Left hindlimb (tissue), 1 donor: ENCODE measurements around the gene UBXN4.
"Not testable (repeated sequence)": the region's sequence is repeated elsewhere in the genome, so short reads cannot be mapped to it uniquely, and the experiment has no call there.

Experiments used
- DNase-seq: peaks from one replicate; pipeline ENCODE4 v3.0.0-alpha.2; 2018

The UBXN4 gene, protein sequence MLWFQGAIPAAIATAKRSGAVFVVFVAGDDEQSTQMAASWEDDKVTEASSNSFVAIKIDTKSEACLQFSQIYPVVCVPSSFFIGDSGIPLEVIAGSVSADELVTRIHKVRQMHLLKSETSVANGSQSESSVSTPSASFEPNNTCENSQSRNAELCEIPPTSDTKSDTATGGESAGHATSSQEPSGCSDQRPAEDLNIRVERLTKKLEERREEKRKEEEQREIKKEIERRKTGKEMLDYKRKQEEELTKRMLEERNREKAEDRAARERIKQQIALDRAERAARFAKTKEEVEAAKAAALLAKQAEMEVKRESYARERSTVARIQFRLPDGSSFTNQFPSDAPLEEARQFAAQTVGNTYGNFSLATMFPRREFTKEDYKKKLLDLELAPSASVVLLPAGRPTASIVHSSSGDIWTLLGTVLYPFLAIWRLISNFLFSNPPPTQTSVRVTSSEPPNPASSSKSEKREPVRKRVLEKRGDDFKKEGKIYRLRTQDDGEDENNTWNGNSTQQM

DNA sequence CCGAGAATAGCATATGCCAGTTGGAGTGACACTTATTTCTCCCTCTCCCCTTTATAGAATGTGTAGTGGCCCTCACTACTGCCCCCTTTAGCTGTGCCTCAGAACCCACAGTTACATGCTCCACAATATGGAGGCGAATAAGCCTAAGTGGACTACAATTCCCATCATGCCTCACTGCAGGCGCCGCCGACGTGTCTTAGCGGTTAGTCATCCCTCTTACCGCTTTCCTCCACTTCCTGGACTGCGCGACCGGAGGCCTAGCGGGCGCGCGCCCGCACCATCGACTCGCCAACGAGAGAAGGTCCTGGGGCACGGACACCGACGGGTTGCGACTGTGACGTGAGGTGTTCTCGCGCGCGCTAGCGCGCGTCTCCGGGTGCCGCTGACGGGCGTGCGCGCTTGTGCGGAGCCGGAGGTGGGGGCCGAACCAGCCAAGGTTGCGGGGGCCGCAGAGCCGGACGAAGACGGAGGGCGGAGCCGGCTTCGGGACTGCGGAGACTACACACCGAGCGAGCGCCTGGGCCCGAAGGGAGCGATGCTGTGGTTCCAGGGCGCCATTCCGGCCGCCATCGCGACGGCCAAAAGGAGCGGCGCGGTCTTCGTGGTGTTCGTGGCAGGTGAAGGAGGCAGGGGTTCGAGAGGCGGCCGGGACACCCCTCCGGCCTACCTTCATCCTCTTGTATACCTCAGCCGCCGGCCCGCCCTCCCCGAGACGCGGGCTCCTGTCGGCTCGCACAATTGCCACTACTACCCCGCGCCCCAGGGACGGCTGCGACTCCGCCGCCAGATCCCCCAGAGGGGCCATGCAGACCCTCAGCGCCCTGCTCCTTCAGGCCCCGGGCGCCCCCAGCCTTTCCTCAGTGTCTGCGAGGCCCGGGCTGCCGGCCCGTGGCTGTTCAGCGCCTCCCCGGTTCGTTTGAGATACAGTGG, at the start of gene UBXN4:
TSS of gene UBXN4 (plus strand) at position 461 of the 930 bp plus-strand sequence. CDS start at position 536, 75 bp downstream.
- peak; percentile 98 for DNase-seq

DNA sequence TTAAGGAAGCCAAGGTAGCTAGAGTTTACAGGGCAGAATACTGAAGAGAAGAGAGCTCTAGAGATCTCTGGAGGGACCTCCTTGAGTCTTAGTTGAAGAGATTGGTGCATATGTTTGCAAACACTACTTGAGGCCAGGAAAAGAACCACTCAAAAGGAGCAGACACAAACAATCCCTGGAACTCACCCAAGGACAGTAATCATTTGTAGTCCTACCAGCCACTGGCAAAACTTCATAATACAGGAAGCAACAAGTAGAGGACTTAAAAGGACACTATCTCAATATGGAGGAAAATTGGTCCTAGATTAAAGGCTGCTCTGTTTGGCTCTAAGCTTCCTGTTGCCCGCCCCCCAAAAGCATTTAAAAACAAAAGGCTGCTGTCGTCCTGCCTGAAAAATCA, 46.9 kb upstream of the UBXN4 start:
- DNase-seq, result no peak

DNA sequence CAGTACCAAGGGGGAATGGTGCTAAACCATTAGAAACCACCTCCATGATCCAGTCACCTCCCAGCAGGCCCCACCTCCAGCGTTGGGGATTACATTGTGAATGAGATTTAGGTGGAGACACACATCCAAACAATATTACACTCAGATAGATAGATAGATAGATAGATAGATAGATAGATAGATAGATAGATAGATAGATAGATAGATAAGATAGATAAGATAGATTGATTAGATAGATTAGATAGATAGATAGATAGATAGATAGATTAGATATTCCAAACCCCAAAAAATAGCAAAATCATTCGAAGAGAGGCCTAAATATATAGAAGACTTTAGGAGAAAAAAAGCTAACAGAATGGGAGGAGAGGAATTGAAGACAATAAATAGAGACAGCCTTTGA, 42.8 kb upstream of the UBXN4 start:
- DNase-seq, result no peak

DNA sequence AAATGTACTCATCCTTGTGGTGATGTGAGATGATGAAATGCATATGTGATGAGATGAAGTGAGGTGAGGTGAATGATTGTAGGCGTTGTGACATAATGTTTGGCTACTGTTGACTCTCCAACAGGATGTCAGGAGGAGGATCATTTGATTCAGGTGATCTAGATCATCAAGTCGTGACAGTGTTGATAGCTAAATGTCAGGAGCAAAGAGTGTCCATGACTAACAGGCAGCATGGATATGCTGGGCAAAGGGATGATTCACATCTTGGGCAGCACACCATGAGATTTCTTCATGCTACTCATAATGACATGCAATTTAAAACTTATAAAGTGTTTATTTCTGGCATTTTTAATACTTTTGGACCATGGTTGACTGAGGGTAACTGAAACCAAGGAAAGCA, 40.2 kb upstream of the UBXN4 start:
- DNase-seq, result no peak

DNA sequence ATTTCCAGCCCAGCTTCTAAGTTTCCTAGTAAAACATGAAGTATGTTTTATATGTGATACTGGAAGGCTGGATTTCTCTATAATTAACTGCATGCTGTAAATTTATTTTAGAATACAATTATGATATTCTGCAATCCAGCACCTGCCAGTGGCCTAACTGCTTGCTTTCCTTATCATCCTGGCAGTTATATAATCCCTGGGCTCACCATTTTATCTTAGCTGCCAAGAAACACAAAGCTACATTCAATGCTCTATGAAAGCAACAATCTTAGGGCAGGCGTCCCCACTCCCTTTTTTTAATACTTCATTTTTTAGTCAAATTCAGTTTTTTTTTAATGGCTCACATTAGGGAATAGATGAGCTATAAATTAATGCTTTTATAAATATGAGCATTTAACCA, 38.4 kb upstream of the UBXN4 start:
- no peak for DNase-seq

DNA sequence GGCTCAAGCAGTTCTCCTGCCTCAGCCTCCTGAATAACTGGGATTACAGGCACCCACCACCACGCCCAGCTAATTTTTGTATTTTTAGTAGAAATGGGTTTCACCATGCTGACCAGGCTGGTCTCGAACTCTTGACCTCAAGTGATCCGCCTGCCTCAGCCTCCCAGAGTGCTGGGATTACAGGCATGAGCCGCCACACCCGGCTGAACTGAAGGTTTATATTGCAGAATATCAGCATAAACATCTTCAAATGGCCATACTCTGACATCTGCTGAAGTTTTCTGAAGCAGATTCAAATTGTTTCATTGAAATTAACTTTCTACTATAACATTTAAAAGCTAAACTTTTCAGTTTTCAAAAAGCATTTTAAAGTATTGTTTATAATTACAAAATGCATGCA, 37.6 kb upstream of the UBXN4 start:
- DNase-seq, result not testable (repeated sequence)

DNA sequence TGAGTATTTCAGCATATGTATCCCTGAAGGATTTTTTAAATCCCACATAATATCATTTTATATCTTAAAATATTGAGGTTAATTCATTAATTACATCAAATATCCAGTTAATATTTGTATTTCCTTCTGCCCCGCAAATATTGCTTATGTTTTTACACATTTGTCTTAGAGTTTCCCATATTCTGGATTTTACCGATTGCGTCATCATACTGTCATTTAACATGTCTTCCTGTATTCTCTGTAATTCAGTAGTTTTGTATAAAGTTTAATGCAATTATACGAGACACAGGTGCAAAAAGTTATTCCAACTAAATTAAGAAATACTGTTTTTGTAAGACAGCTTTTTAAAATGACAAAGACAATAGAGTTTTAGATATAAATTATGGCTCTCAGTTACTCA, 33.5 kb upstream of the UBXN4 start:
- no peak for DNase-seq

DNA sequence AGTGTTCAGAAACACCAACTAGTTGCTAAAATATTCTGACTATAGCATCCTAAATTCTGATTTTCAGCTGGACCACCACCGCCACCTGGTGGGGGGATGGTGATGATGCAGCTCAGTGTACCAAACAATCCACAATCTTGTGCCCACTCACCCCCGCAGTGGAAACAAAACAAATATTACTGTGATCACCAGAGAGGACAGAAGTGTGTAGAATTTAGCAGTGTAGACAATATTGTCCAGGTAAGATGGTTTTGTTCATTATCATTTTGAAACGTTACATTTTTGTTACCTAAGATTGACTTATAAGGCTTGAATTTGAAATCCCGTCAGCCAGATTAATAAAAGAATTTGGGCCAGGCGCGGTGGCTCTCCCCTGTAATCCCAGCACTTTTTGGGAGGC, 31.7 kb upstream of the UBXN4 start:
- DNase-seq, result peak; percentile 60

DNA sequence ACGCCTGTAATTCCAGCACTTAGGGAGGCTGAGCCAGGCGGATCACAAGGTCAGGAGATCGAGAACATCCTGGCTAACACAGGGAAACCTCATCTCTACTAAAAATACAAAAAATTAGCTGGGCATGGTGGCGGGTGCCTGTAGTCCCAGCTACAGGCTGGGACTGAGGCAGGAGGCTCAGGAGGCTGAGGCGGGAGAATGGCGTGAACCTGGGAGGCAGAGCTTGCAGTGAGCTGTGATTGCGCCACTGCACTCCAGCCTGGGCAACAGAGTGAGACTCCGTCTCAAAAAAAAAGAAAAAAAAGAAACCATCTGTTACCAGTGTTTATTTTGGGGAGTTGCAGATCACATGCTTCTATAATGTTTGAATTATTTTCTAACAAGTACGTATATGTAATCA, 26.6 kb upstream of the UBXN4 start:
- not testable (repeated sequence) for DNase-seq

DNA sequence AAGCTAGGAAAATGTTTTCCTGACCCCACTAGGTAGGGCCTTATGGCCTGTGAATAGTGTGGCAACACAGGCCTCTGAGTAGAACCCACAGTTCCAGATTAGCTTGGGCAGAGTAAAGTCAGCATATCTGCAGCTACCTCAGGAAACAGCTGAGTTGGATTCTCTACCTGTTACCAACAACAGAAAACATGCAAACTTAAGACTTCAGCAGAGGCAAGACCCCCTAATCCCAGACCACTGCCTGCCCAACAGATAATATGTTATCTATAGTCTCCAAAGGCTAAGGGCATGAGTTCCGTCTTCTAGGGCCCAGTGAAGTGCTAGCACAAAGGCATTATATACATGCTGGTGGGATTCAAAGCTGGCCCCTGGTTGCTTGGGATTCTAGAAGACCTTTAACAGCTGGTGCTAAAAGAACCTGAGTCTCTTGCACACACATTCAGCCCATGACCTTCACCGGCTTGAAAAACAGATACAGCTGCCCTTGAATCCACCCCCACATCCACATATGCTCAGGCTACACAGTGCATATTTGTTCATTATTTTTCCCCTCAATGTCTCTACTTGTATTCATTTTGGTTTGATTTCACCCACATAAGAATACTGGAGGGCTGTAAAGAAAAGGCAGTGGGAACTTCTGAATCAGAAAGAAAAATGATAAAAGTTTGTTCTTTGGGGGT, 13.5 kb upstream of the UBXN4 start:
- DNase-seq, result no peak

DNA sequence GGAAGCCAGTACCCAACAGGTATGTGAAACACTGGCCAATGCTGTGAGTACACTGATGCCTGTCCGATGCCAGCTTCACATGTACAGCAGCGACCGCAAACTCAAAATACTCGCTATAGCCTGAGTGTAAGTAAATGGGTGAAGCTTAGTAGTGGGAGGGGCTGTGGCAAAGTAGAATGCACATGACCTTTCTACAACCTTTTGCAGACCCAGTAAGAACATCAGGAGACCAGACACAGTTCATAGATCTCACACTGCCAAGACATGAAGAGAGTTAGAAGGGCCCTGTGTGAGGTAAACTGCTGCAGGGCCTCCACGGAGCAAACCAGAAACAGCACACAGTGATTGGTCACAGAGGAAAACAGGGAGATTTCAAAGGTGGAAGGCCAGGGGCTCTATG, 9.1 kb upstream of the UBXN4 start:
- DNase-seq, result no peak

DNA sequence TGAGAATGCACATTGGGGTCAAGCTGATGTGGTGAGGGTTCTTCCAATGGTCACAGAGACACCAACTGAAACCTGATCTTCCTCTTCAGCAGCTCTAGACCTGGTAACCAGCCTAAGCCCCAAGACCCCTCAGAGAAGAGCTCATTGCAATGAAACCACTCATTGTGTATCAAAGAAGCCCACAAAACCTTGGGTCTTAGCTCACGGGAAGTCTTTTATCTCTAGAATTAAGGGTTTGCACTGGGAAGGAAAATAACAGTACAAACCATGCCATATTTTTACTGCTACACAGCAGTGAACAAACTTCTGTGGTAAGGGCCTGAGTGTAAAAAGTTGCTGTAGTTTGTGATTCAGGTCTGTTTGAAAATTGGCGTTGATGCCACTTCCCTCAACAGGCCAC, 8.6 kb upstream of the UBXN4 start:
- DNase-seq, result no peak

DNA sequence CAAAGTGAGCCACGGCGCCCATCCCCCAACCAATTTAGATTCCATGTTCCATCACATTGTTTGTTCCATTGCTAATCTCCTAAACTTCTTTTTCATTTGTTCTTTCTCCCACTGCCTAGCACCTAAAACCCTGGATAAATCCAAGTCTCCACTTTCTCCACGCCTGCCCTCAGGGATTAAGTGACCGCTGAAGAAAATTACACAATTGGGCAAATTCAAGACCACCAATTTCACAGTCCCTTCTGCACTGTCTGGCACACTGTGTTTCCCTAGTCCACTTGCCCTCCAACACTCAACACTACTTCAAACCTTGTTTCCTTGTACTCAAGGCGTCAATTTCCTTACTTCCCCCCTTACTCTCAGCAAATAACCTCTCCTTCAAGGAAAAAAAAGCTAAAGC, 5.1 kb upstream of the UBXN4 start:
- no peak for DNase-seq

DNA sequence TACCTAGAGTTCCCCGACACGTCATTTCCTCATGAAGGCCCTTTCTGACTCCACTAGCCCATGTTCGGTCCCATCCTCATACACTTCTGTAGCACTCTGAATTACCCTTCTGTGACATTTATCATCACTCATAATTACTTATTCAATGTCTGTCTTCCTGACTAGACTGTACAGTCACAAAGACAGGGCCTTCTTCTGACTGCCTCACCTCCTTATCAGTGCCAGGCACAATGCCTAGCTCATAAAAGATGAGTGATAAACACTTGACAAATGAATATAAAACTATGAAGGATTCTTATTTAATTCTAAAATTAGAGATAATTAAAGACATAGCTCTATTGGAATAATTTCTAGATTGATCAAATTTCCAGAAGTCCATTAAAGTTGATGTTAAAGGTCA, 1.4 kb upstream of the UBXN4 start:
- no peak for DNase-seq

DNA sequence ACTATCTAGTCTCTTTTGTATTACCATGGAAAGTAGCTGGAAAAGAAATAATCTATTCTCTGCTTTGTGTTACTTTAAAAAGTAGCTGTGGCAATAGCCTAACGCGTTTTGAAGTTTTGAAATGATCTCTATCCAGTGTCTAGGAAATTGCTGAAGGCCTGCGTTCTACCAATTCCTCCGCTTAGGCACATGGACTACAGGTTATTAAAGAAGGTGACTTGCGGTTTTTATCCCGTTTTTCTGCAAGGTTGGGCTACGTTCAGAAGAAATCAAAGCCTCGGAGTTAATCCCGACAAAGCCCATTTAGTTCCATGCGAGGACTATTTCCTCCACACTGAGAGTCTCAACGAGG, 636 bp upstream of the UBXN4 start:
- no peak for DNase-seq

DNA sequence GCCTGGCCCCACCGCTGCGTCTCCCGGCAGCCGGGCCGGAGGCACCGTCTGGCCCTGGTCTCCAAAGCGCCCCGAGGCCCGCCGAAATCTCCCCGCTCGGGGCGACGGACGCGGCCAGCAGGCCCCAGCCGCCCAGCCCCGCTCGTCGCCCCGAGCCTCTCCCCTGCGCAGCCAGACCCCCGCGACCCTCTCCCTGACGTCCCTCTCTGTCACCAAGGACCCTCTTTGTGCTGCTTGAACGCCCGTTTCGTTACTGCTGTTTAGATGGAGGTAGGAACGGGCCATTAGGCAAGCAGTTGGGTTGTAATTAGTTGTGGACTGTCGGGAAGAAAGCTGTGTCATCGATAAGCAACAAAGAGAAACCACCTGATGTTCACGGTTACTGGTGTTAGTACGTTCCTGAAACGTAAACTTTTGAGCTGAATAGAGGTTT, 686 bp downstream of the UBXN4 start:
- no peak for DNase-seq

DNA sequence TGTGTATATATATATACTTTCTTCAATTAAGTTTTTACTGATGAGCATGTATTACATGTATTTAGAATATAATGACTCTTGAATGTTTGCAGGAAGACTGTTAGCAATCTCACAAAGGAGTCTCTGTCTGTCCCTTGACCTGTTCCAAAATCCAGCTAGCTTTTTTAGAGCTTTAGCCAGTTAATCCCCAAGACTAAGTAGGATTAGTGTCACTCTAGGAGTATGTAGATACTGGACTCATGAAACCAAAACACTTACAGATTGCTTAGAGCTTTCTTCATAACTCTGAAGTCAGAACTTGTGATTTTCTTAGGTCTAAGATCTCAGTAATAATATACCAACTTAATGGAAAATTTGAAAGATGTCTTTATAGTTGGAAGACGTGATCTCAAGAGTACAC, 2.2 kb downstream of the UBXN4 start:
- no peak for DNase-seq

DNA sequence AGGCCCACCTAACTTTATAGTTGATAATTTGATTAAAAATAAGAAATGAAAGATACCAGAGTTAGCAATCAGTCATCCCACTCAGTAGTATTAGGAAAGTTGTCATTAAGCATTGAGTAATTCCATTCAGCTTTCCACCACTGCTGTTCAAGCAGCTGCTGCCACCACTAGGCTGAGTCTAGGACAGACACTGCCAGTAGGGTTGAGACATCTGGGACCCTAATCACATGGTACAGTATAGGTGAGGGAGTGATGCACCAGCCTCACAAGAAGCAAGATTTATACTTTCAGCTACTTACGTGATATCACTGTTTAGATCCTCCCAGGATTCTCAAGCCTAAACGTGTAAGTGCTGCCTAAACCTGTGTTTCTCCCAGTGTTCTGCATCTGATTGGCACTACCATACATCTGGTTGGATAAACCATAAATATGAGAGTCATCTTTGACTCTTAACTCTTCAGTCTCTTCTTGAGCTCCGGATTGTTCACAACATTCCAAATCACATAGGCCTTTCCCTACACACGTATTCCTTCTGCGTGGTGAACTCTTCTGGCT, 3.2 kb downstream of the UBXN4 start:
- DNase-seq, result no peak

DNA sequence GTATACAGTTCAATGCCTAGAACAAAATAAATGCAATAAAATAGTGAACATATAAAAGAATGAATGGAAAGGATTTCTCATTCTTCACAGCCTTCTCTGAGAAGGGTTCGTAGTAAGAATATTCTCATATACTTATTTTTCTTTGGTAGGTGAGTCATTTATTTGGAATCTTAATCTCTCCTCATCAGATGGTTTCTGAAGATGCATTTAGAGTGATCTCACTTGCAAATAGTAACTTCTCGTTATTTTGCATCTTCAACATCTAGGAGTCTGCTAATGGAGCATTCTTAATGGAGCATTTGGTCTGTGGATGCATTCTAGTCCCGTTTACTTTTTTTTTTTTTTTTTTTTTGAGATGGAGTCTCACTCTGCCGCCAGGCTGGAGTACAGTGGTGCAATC, 3.9 kb downstream of the UBXN4 start:
- DNase-seq, result no peak

DNA sequence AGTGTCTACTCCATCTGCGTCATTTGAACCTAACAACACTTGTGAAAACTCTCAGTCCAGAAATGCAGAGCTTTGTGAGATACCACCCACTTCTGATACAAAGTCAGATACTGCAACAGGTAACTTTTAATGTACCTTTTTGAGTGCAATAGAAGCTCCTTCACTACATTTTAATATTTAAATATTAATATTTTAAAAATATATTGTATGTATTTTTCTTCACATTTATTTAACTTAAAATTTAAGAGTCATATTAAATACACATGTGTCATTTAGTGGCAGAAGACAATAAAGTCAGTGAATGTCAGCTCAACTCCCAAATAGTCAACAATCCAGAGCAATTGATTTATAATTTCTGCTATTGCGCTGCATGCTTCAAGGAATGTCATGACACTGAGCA, 13.9 kb downstream of the UBXN4 start:
- DNase-seq, result no peak

DNA sequence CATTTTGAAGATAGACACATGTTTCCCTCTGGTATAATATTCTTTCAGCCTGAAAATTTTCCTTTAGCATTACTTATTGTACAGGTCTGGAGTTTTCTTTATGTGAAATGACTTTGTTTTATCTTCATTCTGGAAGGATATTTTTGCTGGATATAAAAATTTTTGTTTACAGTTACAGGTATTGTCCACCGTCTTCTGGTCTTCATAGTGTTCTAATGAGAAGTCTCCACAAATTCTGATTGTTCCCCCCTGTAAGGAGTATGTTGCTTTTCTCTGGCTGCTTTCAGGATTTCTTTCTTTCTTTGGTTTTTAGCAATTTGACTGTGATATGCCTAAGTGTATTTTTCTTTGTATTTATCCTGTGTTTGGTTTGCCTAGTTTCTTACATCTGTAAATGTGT, 15.0 kb downstream of the UBXN4 start:
- no peak for DNase-seq

DNA sequence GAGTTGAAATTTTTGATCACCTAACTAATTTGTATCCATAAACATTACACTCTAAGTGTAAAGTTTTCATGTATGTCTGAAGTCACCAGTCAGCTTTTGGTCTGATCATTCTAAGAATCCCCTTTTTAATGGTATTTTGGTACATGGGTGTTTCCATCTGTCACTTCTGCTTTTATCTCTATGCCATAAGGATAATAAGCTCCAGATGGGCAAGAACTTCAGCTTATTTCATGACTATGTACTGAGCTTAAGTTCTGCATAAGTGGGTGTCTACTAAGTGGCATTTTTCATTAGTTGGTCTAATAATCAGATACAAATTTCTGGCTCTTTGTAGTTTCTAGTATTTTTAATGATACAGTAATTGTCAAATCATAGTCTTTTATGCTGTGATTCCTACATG, 20.4 kb downstream of the UBXN4 start:
- no peak for DNase-seq

DNA sequence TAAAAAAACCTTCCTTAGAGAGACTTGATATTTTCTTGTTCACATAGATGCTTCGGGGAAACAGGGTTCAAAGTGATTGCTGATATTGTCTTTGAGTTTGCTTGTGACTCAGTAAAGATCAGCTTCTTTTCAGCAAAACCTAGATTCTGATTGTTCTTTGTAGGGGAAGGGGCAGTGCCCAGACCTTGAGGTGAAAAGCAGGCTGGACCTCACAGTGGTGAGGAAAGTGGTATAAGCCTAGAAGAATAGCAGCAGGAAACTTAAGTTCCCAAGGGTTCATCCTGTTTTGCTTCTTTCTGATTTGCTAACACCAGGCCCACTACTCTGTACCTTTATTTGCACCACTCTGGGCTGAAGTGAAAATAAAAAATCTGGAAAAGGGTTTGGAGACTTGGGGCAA, 20.9 kb downstream of the UBXN4 start:
- DNase-seq, result no peak
